ENCODE results near the gene KDM4B.

Gene KDM4B

GRCh38 chr19:4983346-4984105 is 14.6 kb downstream of the KDM4B start:
- FAIRE-seq: no peak
- no peak for DNase-seq (ENCODE audit: insufficient read length, low spot score)

DNA sequence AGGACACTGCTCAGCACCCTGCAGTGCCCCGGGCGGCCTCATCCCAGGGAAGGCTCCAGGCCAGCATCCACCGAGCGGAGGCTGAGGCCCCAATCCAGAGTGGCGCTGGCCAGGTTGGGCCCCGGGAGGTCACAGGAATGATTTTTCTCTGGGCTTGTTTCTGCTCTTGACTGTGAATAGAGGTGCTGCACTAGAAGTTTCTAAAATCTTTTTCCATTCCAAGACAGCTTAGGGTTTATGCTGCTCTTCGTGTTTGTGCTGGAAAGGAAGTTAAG is 15.1 kb downstream of the KDM4B start:
- DNase-seq (ENCODE audit: insufficient read length, low spot score) (no peak), FAIRE-seq (no peak)

- no peak for FAIRE-seq
Measured at GRCh38 chr19:4984438-4984990, 15.6 kb downstream of the KDM4B start.

GRCh38 chr19:4985551-4985991 is 16.7 kb downstream of the KDM4B start:
- FAIRE-seq (no peak), DNase-seq (ENCODE audit: insufficient read length, low spot score) (no peak)

More at GRCh38 chr19:4984438-4984990, 15.6 kb downstream of the KDM4B start:
- DNase-seq (ENCODE audit: insufficient read length, low spot score): no peak

- no peak for DNase-seq (ENCODE audit: insufficient read length, low spot score)
- no peak for FAIRE-seq
Measured at GRCh38 chr19:4986056-4986455, 17.1 kb downstream of the KDM4B start.

GRCh38 chr19:4986471-4986891 is 17.6 kb downstream of the KDM4B start:
- FAIRE-seq (no peak), DNase-seq (ENCODE audit: insufficient read length, low spot score) (no peak)

DNA sequence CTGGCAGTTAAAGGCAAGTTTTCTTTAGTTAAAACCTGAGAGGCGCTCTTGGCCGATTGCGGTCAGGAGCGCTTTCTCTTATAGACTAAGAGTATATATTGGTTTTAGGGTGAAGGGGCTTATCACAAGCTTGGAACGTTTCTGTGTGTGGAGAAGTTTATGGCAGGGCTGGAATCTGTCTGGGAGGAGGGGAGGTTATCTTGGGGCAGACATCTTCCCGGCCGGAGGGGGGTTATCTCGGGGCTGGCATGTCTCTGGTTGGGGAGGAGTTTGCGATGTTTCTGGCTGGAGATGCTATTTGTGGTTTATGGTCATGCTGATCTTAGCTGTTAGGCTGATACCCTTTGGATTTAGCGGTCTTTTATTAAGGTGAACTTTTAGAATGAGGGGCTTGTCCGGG is 18.3 kb downstream of the KDM4B start:
- DNase-seq (ENCODE audit: insufficient read length, low spot score): no peak
- FAIRE-seq: no peak

GRCh38 chr19:4987692-4988370 is 18.9 kb downstream of the KDM4B start:
- FAIRE-seq: no peak
- DNase-seq (ENCODE audit: insufficient read length, low spot score): no peak

DNA sequence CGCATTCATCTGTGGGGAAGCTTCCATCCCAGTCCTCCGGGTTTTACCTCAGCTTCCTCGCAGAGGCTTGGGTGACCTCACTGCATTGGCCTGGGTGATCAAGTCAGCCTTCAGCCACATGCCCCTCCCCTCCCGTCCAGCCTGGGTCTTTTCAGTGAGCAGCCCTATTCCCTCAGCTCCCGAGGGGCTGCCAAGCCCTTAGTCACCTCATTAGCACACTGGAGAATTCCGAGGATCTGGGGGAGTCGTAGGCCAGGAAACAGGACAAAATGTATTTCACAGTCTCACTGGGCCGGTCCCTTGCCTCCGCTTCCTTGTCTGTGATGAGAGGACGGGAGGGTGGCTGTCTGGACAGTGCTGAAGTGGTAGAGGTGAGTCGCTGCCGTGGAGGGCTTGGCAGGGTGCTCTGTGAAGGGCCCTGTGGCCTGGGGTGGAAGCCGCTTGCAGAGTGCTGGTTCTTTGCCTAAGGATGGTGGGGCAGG is 19.9 kb downstream of the KDM4B start:
- FAIRE-seq: no peak
- no peak for DNase-seq (ENCODE audit: insufficient read length, low spot score)

DNA sequence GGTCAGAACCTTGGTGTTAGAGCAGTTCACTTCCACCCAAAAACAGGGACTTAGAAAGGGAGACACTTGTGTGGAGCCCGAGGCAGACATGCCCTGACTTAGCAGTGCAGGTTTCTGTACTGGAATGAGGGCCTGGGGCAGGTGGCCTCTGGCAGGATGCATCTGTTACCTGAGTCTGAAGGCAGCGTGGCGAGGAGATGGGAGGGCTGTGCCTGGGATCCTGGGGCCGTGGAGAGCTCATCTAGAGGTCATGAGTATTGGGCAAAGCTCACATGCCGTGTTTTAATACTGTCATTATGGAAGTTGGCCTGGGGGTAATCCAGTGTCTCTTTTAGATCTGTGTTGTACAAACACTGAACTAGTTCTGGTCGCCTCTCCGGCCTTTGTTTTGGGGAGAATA is 21.4 kb downstream of the KDM4B start:
- no peak for FAIRE-seq
- DNase-seq (ENCODE audit: insufficient read length, low spot score): no peak

GRCh38 chr19:4991538-4991937 is 22.6 kb downstream of the KDM4B start:
- FAIRE-seq (no peak), DNase-seq (ENCODE audit: insufficient read length, low spot score) (no peak)

GRCh38 chr19:4991996-4992698 is 23.2 kb downstream of the KDM4B start:
- DNase-seq (ENCODE audit: insufficient read length, low spot score) (no peak), FAIRE-seq (no peak)

GRCh38 chr19:4993683-4994082 is 24.8 kb downstream of the KDM4B start:
- no peak for FAIRE-seq
- DNase-seq (ENCODE audit: insufficient read length, low spot score): no peak

DNA sequence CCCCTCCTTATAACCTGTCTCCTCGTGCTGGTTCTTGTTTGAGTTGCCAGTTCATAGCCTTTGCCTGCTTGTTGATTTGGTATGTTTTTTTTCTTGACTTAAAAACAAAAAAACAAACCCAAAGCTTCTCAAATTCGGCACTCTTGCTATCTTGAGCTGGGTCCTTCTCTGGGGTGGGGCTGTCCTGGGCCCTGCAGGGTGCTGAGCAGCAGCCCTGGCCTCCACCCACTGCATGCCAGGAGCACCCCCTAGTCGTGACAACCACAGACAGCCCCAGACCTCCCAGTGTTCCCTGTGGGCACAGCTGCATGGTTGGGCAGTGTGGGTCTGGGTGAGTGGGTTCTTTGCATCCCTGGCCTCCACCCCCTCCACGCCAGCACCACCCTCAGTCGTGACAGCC is 27.8 kb downstream of the KDM4B start:
- no peak for FAIRE-seq
- no peak for DNase-seq (ENCODE audit: insufficient read length, low spot score)

- no peak for FAIRE-seq
- DNase-seq (ENCODE audit: insufficient read length, low spot score): no peak
Measured at GRCh38 chr19:4997297-4997696, 28.4 kb downstream of the KDM4B start.

DNA sequence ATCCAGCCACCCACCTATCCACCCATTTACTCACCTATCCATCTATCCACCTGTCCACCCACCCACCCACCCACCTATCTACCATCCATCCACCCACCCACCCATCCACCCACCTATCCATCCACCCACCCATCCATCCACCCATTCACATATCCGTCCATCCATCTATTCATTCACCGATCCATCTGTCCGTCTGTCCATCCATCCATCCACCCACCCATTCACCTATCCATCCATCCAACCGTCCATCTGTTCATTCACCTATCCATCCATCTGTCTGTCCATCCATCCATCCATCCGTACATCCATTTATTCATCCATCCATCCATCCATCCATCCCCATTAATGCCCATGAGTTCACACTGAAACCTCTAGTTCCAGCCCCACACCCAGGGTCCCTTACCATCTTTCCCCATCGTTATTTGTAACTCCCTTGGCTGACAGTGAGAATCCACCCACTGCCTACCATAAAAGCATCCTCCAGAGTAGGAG is 31.3 kb downstream of the KDM4B start:
- DNase-seq (ENCODE audit: insufficient read length, low spot score): no peak
- no peak for FAIRE-seq

GRCh38 chr19:5001615-5002014 is 32.7 kb downstream of the KDM4B start:
- FAIRE-seq: peak; percentile 84
- DNase-seq (ENCODE audit: insufficient read length, low spot score): peak; percentile 53

DNA sequence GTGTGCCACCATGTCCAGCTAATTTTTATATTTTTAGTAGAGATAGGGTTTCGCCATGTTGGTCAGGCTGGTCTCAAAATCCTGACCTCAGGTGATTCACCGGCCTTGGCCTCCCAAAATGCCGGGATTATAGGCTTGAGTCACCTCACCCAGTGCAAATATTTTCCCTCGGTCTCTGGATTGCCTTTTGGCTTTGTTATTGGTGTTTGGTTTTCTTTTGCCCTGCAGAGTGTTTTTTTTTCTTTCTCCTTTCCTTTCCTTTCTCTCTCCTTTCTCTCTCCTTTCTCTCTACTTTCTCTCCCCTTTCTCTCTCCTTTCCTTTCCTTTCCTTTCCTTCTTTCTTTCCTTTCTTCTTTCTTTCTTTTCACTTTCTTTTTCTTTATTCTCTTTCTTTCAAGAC is 33.2 kb downstream of the KDM4B start:
- FAIRE-seq: no peak
- DNase-seq (ENCODE audit: insufficient read length, low spot score): no peak

DNA sequence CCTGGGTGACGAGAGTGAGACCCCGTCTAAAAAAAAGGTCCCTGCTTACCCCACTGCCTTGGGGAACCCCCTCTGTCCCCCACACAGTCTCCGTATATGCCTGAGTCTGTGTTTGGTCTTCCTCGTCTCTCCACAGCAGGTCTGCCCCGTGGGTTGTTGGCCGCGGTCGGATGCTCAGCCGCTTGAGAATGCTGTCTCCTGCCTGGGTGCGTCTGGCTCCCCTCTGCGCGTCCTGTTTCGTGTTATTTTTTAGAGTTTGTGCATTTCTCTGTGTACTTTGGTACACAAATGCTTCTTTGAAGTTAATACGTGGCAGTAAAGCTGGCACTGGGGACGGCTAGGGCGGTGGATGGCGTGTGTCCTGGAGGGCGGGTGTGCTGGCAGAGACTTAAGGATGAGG is 34.9 kb downstream of the KDM4B start:
- DNase-seq (ENCODE audit: insufficient read length, low spot score) (no peak), FAIRE-seq (no peak)

GRCh38 chr19:5005096-5005495 is 36.2 kb downstream of the KDM4B start:
- DNase-seq (ENCODE audit: insufficient read length, low spot score): no peak
- no peak for FAIRE-seq

- DNase-seq (ENCODE audit: insufficient read length, low spot score) (no peak), FAIRE-seq (no peak)
Measured at GRCh38 chr19:5006201-5006600, 37.3 kb downstream of the KDM4B start.

All from GM19239 (cell line).